HepG2 (cell line): ENCODE data around the gene HNRNPA1L2. TPM values are rescaled to one million over a fixed set of nuclear protein-coding genes. Genes with fewer than 3 reads are reported as not detected.
A peak's percentile ranks its signal among the peaks of the same experiment; 100 is the strongest.

ENCODE experiments used
- GTF3A ChIP-seq: sonication (generic); formaldehyde crosslinking; conservative IDR thresholded peaks from 2 replicates; pipeline ENCODE4 v1.4.0; 2020; ENCODE audit warnings: mild to moderate bottlenecking, missing genetic modification reagents
- HDAC1 ChIP-seq: sonication (generic); formaldehyde crosslinking; IDR thresholded peaks from 2 replicates; pipeline ENCODE4 v1.5.1; 2020; ENCODE audit warnings: mild to moderate bottlenecking, missing genetic modification reagents
- PAF1 ChIP-seq: IDR thresholded peaks from 2 replicates; pipeline ENCODE4 v1.6.1; 2016; ENCODE audit warnings: missing genetic modification reagents, missing compliant biosample characterization
- RBM39 ChIP-seq: fragments of 200-400 bp; formaldehyde crosslinking; IDR thresholded peaks from one replicate; pipeline ENCODE4 v1.6.1; 2018; ENCODE audit warnings: antibody characterized with exemption, mild to moderate bottlenecking, low read depth, low read length; ENCODE audit not compliant: poor library complexity, severe bottlenecking
- SMARCE1 ChIP-seq: fragments of 450-650 bp; IDR thresholded peaks from 2 replicates; pipeline ENCODE4 v1.6.1; 2017; ENCODE audit warnings: borderline replicate concordance
- SPEN ChIP-seq: sonication (generic); formaldehyde crosslinking; IDR thresholded peaks from 2 replicates; pipeline ENCODE4 v1.5.1; 2020; ENCODE audit warnings: low read depth, mild to moderate bottlenecking, missing genetic modification reagents
- ZNF101 ChIP-seq: sonication (generic); formaldehyde crosslinking; IDR thresholded peaks from 2 replicates; pipeline ENCODE4 v1.4.0; 2020; ENCODE audit warnings: mild to moderate bottlenecking, low read depth, missing genetic modification reagents, borderline replicate concordance
- ZNF224 ChIP-seq: sonication (generic); formaldehyde crosslinking; IDR thresholded peaks from 2 replicates; pipeline ENCODE4 v1.5.0; 2020; ENCODE audit warnings: mild to moderate bottlenecking, missing genetic modification reagents
- polyA plus RNA-seq, 8 experiments: library from polyadenylated mRNA; depleted of rRNA in 3 of 8; stranded (reverse) in 7 of 8; unstranded in 1 of 8; fragments of >200 nt; fragmentation: Illumina TruSeq in 4 of 8; extraction: Trizol in 4 of 8; gene quantifications; 2 replicates each; pipeline versions ENCODE4 v1.2.1 to v1.2.3, GENCODE V29; 2011 to 2016; ENCODE audit warnings: low read depth in 4 of 8, missing spikeins in 1 of 8, mixed read lengths in 1 of 8; ENCODE audit not compliant: insufficient read depth in 1 of 8
- total RNA-seq, 5 experiments: library from RNA; depleted of rRNA; stranded (reverse); fragments of >200 nt; fragmentation: Illumina TruSeq; extraction: Trizol; gene quantifications; 2 replicates each; pipeline ENCODE4 v1.2.3, GENCODE V29; 2016; ENCODE audit warnings: low read depth in 1 of 5
- TF ChIP-seq, protein P1 (sequence below): sonication (generic); formaldehyde crosslinking; IDR thresholded peaks from 2 replicates; pipeline ENCODE4 v1.5.0; 2020; ENCODE audit warnings: mild to moderate bottlenecking, missing genetic modification reagents
- TF ChIP-seq, protein P2 (sequence below), 2 experiments: fragments of 450-650 bp in 1 of 2; sonication (generic) in 1 of 2; formaldehyde crosslinking in 1 of 2; IDR thresholded peaks; 2 replicates each; pipeline versions ENCODE4 v1.6.1 to v1.8.0; 2016 to 2022; ENCODE audit warnings: antibody characterized with exemption in 1 of 2, mild to moderate bottlenecking in 1 of 2, missing genetic modification reagents in 1 of 2
- TF ChIP-seq, protein P3 (sequence below): sonication (generic); formaldehyde crosslinking; IDR thresholded peaks from 2 replicates; pipeline ENCODE4 v1.5.0; 2020; ENCODE audit warnings: mild to moderate bottlenecking, missing genetic modification reagents, borderline replicate concordance

HNRNPA1L2 gene
- total and polyA plus RNA-seq, 2 of the 13 experiments (the other 11 are each of a cell fraction or from before 2014, with no cell fraction given): 3.6 to 7.1 TPM

DNA sequence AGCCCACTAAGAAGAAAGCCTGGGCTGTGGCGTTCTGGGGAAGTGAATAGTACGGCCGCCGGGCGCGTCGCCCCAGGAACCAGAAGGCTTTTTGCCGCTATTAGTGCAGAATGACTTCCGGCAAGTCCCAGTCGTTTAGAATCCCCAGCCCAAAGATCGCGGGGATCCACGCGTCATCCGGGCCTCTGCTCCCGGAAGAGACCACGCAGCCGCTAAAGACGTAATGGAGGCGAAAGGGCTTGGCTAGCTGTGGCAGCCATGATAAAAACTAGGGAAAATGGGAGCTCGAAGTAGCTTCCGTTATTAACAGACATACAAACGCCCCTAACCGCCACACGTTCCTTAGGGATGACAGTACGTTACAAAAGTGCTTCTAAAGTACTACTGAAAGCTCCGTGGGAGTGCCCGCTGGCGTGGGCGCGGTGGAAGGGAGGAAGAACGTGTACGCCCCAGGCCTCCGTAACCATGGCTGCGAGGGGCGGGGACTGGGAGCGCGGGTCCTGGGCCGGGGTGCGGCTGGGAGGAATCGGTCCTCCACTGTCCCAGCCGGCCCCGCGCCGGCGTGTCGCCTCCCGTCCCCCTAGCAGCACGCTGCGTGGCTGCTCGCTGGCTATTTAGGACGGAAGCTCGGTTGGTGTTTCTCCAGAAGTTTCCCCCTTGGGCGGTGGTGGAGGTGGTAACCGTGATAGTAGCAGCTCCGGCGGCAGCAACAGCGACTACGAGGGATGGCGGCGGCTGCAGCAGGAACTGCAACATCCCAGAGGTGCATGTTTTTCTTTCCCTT, 10.2 kb downstream of the HNRNPA1L2 start, which contains the start of gene SUGT1 (continued):
- TF ChIP-seq, protein P1, sequence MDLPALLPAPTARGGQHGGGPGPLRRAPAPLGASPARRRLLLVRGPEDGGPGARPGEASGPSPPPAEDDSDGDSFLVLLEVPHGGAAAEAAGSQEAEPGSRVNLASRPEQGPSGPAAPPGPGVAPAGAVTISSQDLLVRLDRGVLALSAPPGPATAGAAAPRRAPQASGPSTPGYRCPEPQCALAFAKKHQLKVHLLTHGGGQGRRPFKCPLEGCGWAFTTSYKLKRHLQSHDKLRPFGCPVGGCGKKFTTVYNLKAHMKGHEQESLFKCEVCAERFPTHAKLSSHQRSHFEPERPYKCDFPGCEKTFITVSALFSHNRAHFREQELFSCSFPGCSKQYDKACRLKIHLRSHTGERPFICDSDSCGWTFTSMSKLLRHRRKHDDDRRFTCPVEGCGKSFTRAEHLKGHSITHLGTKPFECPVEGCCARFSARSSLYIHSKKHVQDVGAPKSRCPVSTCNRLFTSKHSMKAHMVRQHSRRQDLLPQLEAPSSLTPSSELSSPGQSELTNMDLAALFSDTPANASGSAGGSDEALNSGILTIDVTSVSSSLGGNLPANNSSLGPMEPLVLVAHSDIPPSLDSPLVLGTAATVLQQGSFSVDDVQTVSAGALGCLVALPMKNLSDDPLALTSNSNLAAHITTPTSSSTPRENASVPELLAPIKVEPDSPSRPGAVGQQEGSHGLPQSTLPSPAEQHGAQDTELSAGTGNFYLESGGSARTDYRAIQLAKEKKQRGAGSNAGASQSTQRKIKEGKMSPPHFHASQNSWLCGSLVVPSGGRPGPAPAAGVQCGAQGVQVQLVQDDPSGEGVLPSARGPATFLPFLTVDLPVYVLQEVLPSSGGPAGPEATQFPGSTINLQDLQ (CRISPR knock-in tag): no peak
- TF ChIP-seq, protein P2, sequence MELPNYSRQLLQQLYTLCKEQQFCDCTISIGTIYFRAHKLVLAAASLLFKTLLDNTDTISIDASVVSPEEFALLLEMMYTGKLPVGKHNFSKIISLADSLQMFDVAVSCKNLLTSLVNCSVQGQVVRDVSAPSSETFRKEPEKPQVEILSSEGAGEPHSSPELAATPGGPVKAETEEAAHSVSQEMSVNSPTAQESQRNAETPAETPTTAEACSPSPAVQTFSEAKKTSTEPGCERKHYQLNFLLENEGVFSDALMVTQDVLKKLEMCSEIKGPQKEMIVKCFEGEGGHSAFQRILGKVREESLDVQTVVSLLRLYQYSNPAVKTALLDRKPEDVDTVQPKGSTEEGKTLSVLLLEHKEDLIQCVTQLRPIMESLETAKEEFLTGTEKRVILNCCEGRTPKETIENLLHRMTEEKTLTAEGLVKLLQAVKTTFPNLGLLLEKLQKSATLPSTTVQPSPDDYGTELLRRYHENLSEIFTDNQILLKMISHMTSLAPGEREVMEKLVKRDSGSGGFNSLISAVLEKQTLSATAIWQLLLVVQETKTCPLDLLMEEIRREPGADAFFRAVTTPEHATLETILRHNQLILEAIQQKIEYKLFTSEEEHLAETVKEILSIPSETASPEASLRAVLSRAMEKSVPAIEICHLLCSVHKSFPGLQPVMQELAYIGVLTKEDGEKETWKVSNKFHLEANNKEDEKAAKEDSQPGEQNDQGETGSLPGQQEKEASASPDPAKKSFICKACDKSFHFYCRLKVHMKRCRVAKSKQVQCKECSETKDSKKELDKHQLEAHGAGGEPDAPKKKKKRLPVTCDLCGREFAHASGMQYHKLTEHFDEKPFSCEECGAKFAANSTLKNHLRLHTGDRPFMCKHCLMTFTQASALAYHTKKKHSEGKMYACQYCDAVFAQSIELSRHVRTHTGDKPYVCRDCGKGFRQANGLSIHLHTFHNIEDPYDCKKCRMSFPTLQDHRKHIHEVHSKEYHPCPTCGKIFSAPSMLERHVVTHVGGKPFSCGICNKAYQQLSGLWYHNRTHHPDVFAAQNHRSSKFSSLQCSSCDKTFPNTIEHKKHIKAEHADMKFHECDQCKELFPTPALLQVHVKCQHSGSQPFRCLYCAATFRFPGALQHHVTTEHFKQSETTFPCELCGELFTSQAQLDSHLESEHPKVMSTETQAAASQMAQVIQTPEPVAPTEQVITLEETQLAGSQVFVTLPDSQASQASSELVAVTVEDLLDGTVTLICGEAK (IDR thresholded peaks at IDR 0.05): no peak; the same call in 1 of the 2 replicates
- TF ChIP-seq, protein P2 (CRISPR knock-in tag; IDR thresholded peaks at IDR 0.05): 0 out of 2 replicates have a peak, but pooled peaks have one; percentile 38
- TF ChIP-seq HDAC1: peak; percentile 90
- TF ChIP-seq ZNF224 (CRISPR knock-in tag): peak; percentile 84; the same call in 1 of the 2 replicates
- TF ChIP-seq GTF3A: no peak
- TF ChIP-seq ZNF101 (CRISPR knock-in tag): peak; percentile 28; the same call in 1 of the 2 replicates
- TF ChIP-seq, protein P3, sequence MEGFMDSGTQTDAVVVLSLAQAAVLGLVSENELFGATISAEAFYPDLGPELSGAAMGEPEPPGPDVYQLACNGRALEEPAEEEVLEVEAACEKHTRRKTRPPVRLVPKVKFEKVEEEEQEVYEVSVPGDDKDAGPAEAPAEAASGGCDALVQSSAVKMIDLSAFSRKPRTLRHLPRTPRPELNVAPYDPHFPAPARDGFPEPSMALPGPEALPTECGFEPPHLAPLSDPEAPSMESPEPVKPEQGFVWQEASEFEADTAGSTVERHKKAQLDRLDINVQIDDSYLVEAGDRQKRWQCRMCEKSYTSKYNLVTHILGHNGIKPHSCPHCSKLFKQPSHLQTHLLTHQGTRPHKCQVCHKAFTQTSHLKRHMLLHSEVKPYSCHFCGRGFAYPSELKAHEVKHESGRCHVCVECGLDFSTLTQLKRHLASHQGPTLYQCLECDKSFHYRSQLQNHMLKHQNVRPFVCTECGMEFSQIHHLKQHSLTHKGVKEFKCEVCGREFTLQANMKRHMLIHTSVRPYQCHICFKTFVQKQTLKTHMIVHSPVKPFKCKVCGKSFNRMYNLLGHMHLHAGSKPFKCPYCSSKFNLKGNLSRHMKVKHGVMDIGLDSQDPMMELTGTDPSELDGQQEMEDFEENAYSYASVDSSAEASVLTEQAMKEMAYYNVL (CRISPR knock-in tag): 0 out of 2 replicates have a peak, but pooled peaks have one; percentile 73
- no peak for TF ChIP-seq PAF1
- peak; percentile 79 for TF ChIP-seq SPEN
- no peak for TF ChIP-seq RBM39
- TF ChIP-seq SMARCE1: no peak
